ENCODE data around the gene SLC8A2.
A peak's percentile ranks its signal among the peaks of the same experiment; 100 is the strongest.

SLC8A2 gene

GRCh38 chr19:47503130-47503825 lies 31.6 kb upstream of the SLC8A2 start:
- no peak for DNase-seq

DNA sequence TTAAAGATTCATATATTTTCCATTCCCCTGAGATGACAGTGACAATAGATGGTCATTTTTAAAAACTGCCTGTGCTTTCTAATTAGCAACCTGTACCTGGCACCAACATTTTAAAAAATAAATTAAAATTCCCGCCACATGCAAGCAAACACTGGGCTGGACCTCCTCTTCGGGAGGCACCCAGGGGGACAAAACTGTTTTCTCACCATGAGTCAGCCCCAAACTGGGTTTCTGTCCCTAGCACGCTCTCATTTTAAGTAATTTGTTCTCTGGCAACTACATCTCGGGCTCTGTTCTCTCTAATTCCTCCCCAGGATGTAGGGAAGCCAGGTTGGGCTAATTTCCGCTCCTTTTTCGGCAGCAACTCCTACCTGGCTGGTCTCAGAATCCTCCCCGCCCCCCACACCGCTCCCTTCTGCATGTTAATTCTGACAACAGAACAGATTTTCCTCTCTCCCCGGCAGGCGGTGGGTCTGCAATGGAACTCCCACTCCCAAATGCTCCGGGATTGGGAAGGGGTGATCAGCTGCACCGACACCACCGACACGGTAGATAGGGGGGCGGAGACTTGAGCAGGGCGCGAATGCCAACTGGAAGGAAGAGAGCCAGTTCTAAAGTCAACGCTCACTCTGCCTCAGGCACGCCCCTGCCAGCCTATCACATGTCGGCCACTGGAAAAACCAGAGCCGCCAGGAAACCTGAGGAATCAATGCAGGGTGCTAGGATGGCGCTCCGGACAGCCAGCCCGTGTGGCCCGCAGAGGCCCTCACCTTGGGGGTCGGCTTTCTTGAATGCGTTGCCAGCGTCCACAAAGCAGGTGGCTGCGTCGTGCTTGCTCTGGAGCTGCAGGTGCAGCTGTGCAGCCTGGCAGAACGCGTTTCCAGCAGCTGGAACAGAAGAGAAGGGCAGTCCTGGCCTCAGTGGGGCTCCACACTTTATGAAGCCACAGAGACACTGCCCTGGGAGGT lies 28.5 kb upstream of the SLC8A2 start:
- no peak for DNase-seq

- no peak for DNase-seq
Observed at GRCh38 chr19:47499371-47499770, 27.7 kb upstream of the SLC8A2 start.

DNA sequence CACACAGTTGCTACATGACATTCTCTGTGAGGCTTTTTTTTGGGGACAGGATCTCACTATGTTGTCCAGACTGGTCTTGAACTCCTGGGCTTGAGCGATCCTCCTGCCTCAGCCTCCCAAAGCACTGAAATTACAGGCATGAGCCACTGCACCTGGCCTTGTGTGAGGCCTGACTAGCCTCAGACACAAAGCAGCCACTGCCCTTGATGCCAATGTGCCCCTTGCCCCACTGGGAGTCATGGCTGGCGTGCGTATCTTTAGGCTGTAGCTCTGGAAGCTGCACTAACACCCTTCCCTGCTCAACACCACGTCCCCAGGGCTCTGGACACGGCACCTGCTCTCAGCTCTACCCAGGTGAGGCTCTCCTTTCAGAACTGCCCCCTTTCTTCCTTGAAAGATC lies 26.9 kb upstream of the SLC8A2 start:
- DNase-seq, result no peak

DNA sequence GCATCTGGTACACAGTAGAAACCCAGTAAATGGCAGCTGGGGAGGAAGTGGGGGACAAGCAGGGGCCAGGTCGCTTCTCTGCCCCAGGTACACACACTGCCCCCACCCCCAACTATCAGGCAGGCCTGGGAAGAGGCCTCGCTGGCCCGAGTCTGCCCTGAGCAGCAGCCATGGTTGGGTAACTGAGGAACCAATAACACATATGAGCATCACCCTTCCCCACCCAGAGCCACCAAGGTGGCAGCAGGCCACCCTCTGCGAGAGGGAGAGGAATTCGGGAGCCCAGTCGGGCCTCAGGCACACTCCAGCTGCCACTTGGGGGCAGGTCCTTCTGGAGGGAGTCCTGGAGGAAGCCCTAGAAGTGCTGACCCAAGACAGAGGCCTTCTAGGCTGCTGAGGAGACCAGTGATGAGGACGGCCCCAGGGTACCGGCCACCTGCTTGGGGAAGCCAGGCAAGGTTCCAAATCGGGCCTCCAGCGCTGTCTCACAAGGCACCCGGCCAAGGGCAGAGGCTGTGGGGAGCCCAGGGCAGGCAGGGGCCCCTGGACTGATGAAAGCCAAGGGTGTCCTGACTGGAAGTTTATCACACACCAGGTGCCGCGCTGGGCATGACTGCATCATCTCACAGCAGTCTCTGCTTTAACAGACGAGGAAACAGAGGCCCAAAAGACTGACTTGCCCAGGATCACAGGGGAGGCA lies 26.3 kb upstream of the SLC8A2 start:
- peak in 1 of 2 experiments; percentile 67 for DNase-seq

- DNase-seq, result peak in 1 of 2 experiments; percentile 35
Observed at GRCh38 chr19:47497050-47497766, 25.5 kb upstream of the SLC8A2 start.

DNA sequence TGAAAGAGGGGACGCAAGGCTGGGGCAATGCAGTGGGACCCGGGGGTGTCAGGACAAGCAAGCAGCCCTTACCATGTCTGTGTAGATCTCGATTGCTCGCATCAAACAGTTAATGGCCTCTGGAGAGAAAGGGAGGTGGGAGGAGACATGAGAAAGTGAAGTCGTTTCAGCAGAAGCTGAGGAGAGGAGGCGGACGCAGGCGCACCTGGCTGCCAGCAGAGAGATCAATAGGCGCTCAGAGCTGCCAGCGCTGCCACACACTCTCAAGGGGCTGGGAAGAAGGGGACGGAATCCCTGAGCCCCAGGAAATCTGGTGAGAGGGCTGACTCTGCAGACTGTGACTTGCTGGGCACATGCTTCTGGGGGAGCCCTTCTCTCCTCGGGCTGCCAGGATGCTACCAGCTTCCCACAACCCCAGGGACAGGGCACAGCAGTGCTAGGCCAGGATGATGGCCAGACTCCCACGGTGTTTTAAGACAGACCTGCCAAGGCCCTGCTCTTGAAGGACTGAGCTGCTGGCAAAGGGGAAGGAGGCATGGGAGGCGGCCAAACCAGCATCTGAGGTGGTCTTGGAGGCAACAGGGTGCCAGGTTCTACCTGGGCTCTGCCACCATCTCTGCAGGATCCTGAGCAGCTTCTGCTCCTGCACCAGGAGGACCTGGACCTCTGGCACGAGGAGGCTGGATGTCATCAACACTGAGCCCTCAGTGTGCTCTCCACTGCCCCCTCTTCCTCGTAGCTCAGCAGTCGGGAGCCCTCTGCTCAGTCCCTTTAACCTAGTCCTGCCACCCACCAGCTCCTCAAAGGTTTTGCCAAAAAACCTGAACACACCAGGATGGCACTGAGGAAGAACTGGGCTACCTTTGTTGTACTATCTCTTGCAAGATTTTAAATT lies 24.0 kb upstream of the SLC8A2 start:
- DNase-seq, result peak; percentile 62 to 79

- peak; percentile 53 to 94 for DNase-seq
Observed at GRCh38 chr19:47494729-47495128, 23.0 kb upstream of the SLC8A2 start.

DNA sequence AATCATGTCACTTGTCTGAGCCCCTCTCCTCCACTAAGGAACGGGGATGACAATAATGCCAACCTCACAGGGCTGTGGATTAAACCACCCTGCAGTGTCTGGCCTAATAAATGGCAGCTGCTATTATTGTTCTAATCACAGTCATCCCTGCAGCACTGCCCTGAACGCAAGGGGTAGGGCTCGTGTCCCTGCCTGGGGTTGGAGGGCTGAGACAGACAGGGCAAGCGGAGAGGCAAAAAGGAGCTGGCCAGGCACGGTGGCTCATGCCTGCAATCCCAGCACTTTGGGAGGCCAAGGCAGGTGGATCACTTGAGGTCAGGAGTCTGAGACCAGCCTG lies 22.5 kb upstream of the SLC8A2 start:
- DNase-seq, result no peak

DNA sequence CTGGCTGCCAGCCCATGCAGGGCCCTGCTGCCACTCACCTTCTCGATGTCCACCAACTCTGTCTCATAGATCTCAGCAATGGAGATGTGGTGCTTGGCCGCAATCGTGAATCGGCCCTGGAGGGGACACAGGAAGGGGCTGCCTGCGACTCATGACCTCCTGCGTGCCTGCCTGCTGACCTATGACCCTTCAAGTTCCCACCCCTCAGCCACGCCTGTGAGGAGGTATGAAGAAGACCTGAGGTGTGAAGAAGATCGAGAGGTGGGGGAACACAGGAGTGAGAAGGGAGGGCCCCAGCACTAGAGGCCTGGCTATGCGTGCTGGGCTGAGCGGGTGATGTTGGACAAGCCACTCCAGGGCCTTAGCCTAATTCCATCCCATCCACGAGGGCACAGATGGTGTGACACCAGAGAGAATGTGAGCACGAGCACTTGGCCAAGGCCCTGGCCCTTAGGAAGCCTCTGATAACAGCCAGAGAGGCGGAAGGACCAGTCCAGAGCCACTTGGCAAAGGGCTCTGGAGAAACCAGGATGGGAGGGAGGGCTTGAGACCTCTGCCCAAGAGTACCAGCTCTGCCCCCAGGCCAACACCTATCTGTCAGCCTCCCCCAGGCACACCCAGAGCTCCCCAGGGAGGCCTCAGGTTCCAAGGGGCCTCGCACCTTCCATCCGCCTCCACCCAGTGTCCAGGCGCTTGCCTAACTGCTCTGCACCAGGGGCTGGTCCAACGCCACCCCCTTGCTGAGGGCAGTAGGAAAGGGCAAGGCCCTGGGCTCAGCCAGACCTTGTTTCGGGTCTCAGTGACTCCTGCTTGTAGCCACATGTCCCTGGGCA lies 21.9 kb upstream of the SLC8A2 start:
- DNase-seq, result peak in 1 of 2 experiments; percentile 41

- DNase-seq, result no peak
Observed at GRCh38 chr19:47492571-47493377, 21.1 kb upstream of the SLC8A2 start.

GRCh38 chr19:47492137-47492533 lies 20.4 kb upstream of the SLC8A2 start:
- DNase-seq, result no peak

DNA sequence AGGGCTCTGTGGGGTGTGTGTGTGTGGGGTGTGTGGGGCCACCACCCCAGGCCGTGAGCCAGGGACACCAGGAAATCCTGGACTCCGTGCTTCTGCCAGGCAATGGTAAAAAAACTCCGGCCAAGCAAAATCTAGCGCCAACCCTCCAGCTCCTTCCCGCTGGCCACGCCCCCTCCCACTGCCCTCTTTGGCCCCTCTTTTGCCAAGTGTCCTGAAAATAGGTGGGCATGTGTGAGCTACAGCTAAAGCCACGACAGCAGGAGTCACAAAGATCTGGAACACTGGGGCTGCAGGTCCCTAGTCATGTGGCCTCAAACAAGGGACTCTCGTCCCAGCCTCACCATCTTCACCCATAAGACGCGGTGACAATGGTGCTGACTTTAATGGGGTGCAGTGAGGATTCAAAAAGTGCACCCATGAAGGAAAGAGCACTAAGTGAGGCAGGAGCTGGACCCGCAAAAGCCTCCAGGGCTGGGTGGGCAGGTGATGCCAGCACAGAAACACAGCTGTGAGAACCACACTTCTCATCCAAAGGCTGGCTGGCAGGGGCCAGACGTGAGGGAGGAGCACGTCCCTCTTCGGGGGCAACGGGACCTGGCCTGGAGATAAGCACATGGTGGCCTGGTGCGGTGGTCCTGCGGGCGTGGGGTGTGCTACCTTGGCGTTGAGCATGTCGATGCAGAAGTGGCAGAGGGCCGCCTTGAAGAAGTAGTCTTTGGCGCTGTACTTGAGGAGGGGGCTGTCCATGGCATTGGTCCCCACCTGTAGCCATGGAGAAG lies 19.9 kb upstream of the SLC8A2 start:
- no peak for DNase-seq

GRCh38 chr19:47490847-47491246 lies 19.2 kb upstream of the SLC8A2 start:
- DNase-seq, result no peak

GRCh38 chr19:47490031-47490430 lies 18.3 kb upstream of the SLC8A2 start:
- DNase-seq, result no peak

- no peak for DNase-seq
Observed at GRCh38 chr19:47489072-47489914, 17.6 kb upstream of the SLC8A2 start.

DNA sequence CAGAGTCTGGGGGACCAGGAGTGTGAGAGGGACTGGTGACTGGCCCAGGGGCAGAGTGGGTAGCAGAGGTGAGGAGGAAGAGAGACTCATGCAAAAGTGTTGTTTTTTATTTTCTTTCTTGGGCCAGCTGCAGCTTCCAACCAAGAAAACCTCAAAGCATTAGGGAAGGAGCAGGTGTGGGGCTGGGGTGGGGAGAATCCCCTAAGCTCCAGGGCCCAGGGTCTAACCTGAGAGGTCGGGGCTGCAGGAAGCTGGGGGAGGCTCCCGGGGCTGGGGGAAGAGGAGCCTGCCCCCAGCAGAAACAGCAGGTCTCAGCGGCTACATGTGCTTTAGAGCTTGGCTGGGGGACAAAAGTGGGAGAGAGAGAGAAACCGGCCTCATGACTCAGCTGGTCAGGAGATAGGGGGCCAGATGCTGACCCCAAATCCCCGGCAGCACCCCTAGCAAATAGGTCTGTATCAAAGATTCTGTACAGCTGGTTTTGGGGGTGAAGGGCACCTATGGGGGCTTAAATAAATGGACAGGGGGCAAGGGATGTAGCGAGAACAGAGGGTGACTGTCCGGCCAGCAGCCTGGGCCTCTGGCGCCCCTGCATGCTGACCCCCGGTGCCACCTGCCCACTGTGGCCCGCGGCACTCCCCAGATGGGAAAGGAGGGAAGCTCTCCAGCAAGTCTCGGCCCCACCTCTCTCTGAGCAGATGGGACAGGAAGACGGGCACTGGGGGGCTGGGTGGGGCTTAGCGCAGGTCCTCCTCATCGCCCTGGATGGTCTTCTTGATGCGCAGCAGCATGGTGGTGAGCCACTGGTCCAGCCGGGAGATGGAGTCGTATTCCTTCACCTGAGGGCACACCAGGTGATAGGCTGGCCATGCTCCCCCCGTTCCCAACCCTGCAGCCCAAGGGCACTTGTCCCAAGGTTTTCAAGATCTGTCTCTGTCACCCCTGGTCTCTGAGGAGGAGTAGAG lies 16.1 kb upstream of the SLC8A2 start:
- DNase-seq, result no peak
